ENCODE measurements around the gene PAM. TPM values are rescaled to one million over a fixed set of nuclear protein-coding genes. Genes with fewer than 3 reads are reported as not detected.

The PAM gene
- total and polyA plus RNA-seq, 11 donors, result 569 to 1,548 (median 1,087) TPM

GRCh38 chr5:103019804-103020203, 264.7 kb downstream of the PAM start:
- TF ChIP-seq CTCF (IDR thresholded peaks at IDR 0.05) (no peak), POLR2A (IDR thresholded peaks at IDR 0.05) (no peak)
- intact Hi-C loops (cut with DNase I), result loop anchor here in 1 of 10 donors (10.0 kb wide), 1 partner anchor 55 kb away; no protein-coding TSS in a partner anchor
- 91 to 99% (median 95%) methylated on average over 1 of the region's 1 CpG for WGBS, 4 donors
- no peak overlapping the region for H3K27ac ChIP-seq
- peaks cover 0 to 98% (median 22%) of the 10 kb centered on the region in 9 donors for H3K36me3 ChIP-seq
- DNase-seq (no peak), ATAC-seq (no peak)
- no peaks in the 10 kb centered on the region for H3K9me3 ChIP-seq
- H3K4me1 ChIP-seq, result no peaks in the 10 kb centered on the region
- H3K27me3 ChIP-seq, result no peaks in the 10 kb centered on the region
- H3K4me3 ChIP-seq, result no peak overlapping the region

GRCh38 chr5:103021314-103021713, 266.2 kb downstream of the PAM start:
- intact Hi-C loops (cut with DNase I), result loop anchor here in 1 of 10 donors (10.0 kb wide), 1 partner anchor 57 kb away; no protein-coding TSS in a partner anchor
- TF ChIP-seq CTCF (IDR thresholded peaks at IDR 0.05), result no peak
- no peak for TF ChIP-seq POLR2A (IDR thresholded peaks at IDR 0.05)
- Histone ChIP-seq H3K36me3 (peaks cover 0 to 99% (median 25%) of the 10 kb centered on the region in 9 donors), H3K27me3 (no peaks in the 10 kb centered on the region), H3K27ac (no peak overlapping the region), H3K4me3 (no peak overlapping the region), H3K4me1 (no peaks in the 10 kb centered on the region), H3K9me3 (no peaks in the 10 kb centered on the region)
- WGBS, 4 donors, result 89 to 96% (median 91%) methylated on average over 2 of the region's 2 CpGs
- ATAC-seq (no peak), DNase-seq (no peak)

- no peak for DNase-seq
- H3K4me3 ChIP-seq, result no peak overlapping the region
- H3K9me3 ChIP-seq, result no peaks in the 10 kb centered on the region
- ATAC-seq, result peak; percentile 23 to 60 (median 47)
- intact Hi-C loops (cut with DNase I), result loop anchor here in 1 of 10 donors (10.0 kb wide), 1 partner anchor 62 kb away; no protein-coding TSS in a partner anchor
- TF ChIP-seq CTCF (IDR thresholded peaks at IDR 0.05) (no peak), POLR2A (IDR thresholded peaks at IDR 0.05) (no peak)
- H3K36me3 ChIP-seq, result peaks cover 0 to 100% (median 50%) of the 10 kb centered on the region in 9 donors
- no peaks in the 10 kb centered on the region for H3K27me3 ChIP-seq
- H3K27ac ChIP-seq, result peak overlapping the region in 3 of 12 donors; percentile 1 to 17 (median 5)
- 56 to 80% (median 66%) methylated on average over 2 of the region's 2 CpGs for WGBS, 4 donors
- H3K4me1 ChIP-seq, result peaks cover 0 to 5% (median 0%) of the 10 kb centered on the region in 12 donors
Observed at GRCh38 chr5:103027267-103027666, 272.2 kb downstream of the PAM start.

- H3K9me3 ChIP-seq, result peaks cover 0 to 12% (median 0%) of the 10 kb centered on the region in 12 donors
- TF ChIP-seq CTCF (IDR thresholded peaks at IDR 0.05) (peak in 5 of 12 donors; percentile 16 to 39 (median 24)), POLR2A (IDR thresholded peaks at IDR 0.05) (no peak)
- DNase-seq, result no peak
- no peaks in the 10 kb centered on the region for H3K27me3 ChIP-seq
- H3K36me3 ChIP-seq, result peaks cover 0 to 67% (median 35%) of the 10 kb centered on the region in 9 donors
- H3K4me3 ChIP-seq, result no peak overlapping the region
- peaks cover 0 to 5% (median 0%) of the 10 kb centered on the region in 12 donors for H3K4me1 ChIP-seq
- no peak overlapping the region for H3K27ac ChIP-seq
- ATAC-seq, result no peak
- intact Hi-C loops (cut with DNase I), result loop anchor here in 1 of 10 donors (10.0 kb wide), 1 partner anchor 103 kb away; no protein-coding TSS in a partner anchor
Observed at GRCh38 chr5:103031607-103032006, 276.5 kb downstream of the PAM start.

All from heart left ventricle (tissue), 16 donors.